ENCODE results near the gene JCHAIN.

The JCHAIN gene

DNA sequence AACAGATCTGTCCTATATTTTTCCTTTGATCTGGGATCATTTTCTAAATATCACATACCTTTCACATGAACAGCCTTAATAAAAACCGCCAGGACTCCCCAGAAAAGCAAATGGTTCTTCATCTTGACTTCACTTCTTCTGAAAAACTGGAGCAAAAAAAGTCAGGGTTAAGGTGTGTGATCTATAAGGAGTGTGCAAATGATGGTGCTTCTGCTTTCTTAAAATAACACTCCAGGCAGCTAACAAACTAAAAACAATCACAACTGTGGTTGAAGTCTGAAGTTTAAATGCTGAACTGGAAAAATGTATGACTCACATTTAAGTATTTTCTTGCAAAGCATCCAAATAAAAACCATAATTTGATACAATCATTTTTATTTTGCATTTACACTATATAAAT lies at the start of gene JCHAIN:
Gene JCHAIN, minus strand, starts transcription at position 140 of the 400 bp plus-strand sequence. Its CDS starts 18 bp downstream, at position 122.
- Histone ChIP-seq H3K27me3 (ENCODE audit: insufficient read depth, insufficient read length) (no peaks in the 10 kb centered on the region), H3K4me3 (ENCODE audit: insufficient read length, low read depth) (no peak within 1 kb of the TSS), H3K9ac (ENCODE audit: insufficient read length, low read depth) (no peak within 1 kb of the TSS), H3K9me3 (ENCODE audit: insufficient read depth, low read length) (no peaks in the 10 kb centered on the region), H3K4me1 (ENCODE audit: insufficient read depth, insufficient read length) (no peaks in the 10 kb centered on the region), H3K36me3 (ENCODE audit: insufficient read depth, insufficient read length, low read length) (no peaks in the 10 kb centered on the region)
- no peak for DNase-seq (ENCODE audit: low read depth, low spot score)
- TF ChIP-seq SUZ12 (IDR thresholded peaks at IDR 0.05; ENCODE audit: extremely low read depth, insufficient read depth, insufficient read length) (no peak), YY1 (IDR thresholded peaks at IDR 0.05; ENCODE audit: insufficient read depth, insufficient read length) (no peak), ZNF274 (IDR thresholded peaks at IDR 0.05; ENCODE audit: low read depth, low read length) (no peak)

GRCh38 chr4:70715097-70715496 lies 48.8 kb upstream of the JCHAIN start:
- H3K27me3 ChIP-seq (ENCODE audit: insufficient read depth, insufficient read length), result no peaks in the 10 kb centered on the region
- H3K9me3 ChIP-seq (ENCODE audit: insufficient read depth, low read length), result no peaks in the 10 kb centered on the region
- no peaks in the 10 kb centered on the region for H3K36me3 ChIP-seq (ENCODE audit: insufficient read depth, insufficient read length, low read length)
- no peaks in the 10 kb centered on the region for H3K4me1 ChIP-seq (ENCODE audit: insufficient read depth, insufficient read length)
- no peak for TF ChIP-seq ZNF274 (IDR thresholded peaks at IDR 0.05; ENCODE audit: low read depth, low read length)
- no peak for TF ChIP-seq YY1 (IDR thresholded peaks at IDR 0.05; ENCODE audit: insufficient read depth, insufficient read length)
- TF ChIP-seq SUZ12 (IDR thresholded peaks at IDR 0.05; ENCODE audit: extremely low read depth, insufficient read depth, insufficient read length), result no peak
- no peak overlapping the region for H3K9ac ChIP-seq (ENCODE audit: insufficient read length, low read depth)
- no peak overlapping the region for H3K4me3 ChIP-seq (ENCODE audit: insufficient read length, low read depth)
- DNase-seq (ENCODE audit: low read depth, low spot score), result no peak

- H3K36me3 ChIP-seq (ENCODE audit: insufficient read depth, insufficient read length, low read length), result no peaks in the 10 kb centered on the region
- TF ChIP-seq ZNF274 (IDR thresholded peaks at IDR 0.05; ENCODE audit: low read depth, low read length) (no peak), YY1 (IDR thresholded peaks at IDR 0.05; ENCODE audit: insufficient read depth, insufficient read length) (no peak), SUZ12 (IDR thresholded peaks at IDR 0.05; ENCODE audit: extremely low read depth, insufficient read depth, insufficient read length) (no peak)
- H3K4me3 ChIP-seq (ENCODE audit: insufficient read length, low read depth), result no peak overlapping the region
- no peaks in the 10 kb centered on the region for H3K9me3 ChIP-seq (ENCODE audit: insufficient read depth, low read length)
- no peak for DNase-seq (ENCODE audit: low read depth, low spot score)
- no peaks in the 10 kb centered on the region for H3K27me3 ChIP-seq (ENCODE audit: insufficient read depth, insufficient read length)
- no peaks in the 10 kb centered on the region for H3K4me1 ChIP-seq (ENCODE audit: insufficient read depth, insufficient read length)
- no peak overlapping the region for H3K9ac ChIP-seq (ENCODE audit: insufficient read length, low read depth)
Measured at GRCh38 chr4:70714079-70714887, 48.0 kb upstream of the JCHAIN start.

DNA sequence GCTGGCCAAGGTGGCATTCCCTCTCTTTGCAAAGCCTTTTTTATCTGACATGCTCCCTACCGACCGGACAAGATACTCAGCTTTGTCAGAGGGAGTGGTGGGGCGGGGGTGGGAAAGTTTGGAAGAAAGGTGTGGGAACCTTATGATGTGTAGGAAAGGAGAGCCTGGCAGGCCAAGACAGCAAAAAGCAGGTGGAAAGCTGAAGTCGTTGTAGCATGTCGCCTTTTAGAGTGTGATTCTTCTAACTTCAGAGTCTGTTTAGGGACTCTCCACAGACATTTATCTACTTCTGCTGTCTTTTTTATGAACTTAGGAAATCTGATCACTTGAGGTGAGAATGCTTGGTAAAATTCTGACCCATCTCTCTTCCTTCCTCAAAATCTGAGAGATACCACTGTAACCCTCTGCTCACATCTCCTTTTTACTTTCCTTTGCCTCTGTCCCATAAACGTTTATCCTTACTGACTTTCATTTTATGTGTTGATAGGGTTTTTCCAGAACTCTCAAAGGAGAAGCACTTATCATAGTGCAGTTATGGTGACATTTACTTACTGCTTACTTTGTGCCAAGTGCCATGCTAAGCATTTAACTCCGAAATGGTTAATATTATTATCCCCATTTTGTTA lies 47.3 kb upstream of the JCHAIN start:
- no peak for DNase-seq (ENCODE audit: low read depth, low spot score)
- no peak overlapping the region for H3K4me3 ChIP-seq (ENCODE audit: insufficient read length, low read depth)
- H3K27me3 ChIP-seq (ENCODE audit: insufficient read depth, insufficient read length), result no peaks in the 10 kb centered on the region
- H3K4me1 ChIP-seq (ENCODE audit: insufficient read depth, insufficient read length), result no peaks in the 10 kb centered on the region
- H3K9ac ChIP-seq (ENCODE audit: insufficient read length, low read depth), result no peak overlapping the region
- H3K9me3 ChIP-seq (ENCODE audit: insufficient read depth, low read length), result no peaks in the 10 kb centered on the region
- no peaks in the 10 kb centered on the region for H3K36me3 ChIP-seq (ENCODE audit: insufficient read depth, insufficient read length, low read length)
- no peak for TF ChIP-seq SUZ12 (IDR thresholded peaks at IDR 0.05; ENCODE audit: extremely low read depth, insufficient read depth, insufficient read length)
- no peak for TF ChIP-seq YY1 (IDR thresholded peaks at IDR 0.05; ENCODE audit: insufficient read depth, insufficient read length)
- no peak for TF ChIP-seq ZNF274 (IDR thresholded peaks at IDR 0.05; ENCODE audit: low read depth, low read length)

GRCh38 chr4:70712604-70713452 lies 46.5 kb upstream of the JCHAIN start:
- no peaks in the 10 kb centered on the region for H3K4me1 ChIP-seq (ENCODE audit: insufficient read depth, insufficient read length)
- no peak overlapping the region for H3K9ac ChIP-seq (ENCODE audit: insufficient read length, low read depth)
- H3K4me3 ChIP-seq (ENCODE audit: insufficient read length, low read depth), result no peak overlapping the region

DNA sequence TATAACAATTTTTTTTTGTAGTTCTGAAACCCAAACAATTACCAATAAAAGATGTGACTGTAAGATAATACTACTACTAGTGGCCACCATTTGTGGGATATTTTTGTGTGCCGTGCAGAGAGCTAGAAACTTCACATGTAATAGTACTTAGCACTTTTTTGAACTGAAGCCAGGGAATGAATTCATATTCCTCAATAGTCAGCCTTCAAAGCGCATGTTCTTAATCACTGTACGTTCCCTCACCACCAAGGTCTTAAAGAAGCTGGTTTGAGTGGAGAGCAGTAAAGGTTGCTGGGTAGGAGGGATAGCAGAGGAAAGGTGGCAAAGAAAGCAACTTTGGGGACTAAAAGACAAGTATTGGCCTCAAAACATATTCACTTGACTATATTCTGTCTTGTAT lies 45.8 kb upstream of the JCHAIN start:
- TF ChIP-seq SUZ12 (IDR thresholded peaks at IDR 0.05; ENCODE audit: extremely low read depth, insufficient read depth, insufficient read length) (no peak), ZNF274 (IDR thresholded peaks at IDR 0.05; ENCODE audit: low read depth, low read length) (no peak), YY1 (IDR thresholded peaks at IDR 0.05; ENCODE audit: insufficient read depth, insufficient read length) (no peak)
- Histone ChIP-seq H3K36me3 (ENCODE audit: insufficient read depth, insufficient read length, low read length) (no peaks in the 10 kb centered on the region), H3K4me3 (ENCODE audit: insufficient read length, low read depth) (no peak overlapping the region)

More at GRCh38 chr4:70712604-70713452, 46.5 kb upstream of the JCHAIN start:
- no peak for TF ChIP-seq YY1 (IDR thresholded peaks at IDR 0.05; ENCODE audit: insufficient read depth, insufficient read length)
- TF ChIP-seq ZNF274 (IDR thresholded peaks at IDR 0.05; ENCODE audit: low read depth, low read length), result no peak
- no peak for TF ChIP-seq SUZ12 (IDR thresholded peaks at IDR 0.05; ENCODE audit: extremely low read depth, insufficient read depth, insufficient read length)
- Histone ChIP-seq H3K36me3 (ENCODE audit: insufficient read depth, insufficient read length, low read length) (no peaks in the 10 kb centered on the region), H3K9me3 (ENCODE audit: insufficient read depth, low read length) (no peaks in the 10 kb centered on the region), H3K27me3 (ENCODE audit: insufficient read depth, insufficient read length) (no peaks in the 10 kb centered on the region)
- no peak for DNase-seq (ENCODE audit: low read depth, low spot score)

More for the DNA sequence above, 45.8 kb upstream of the JCHAIN start:
- no peak for DNase-seq (ENCODE audit: low read depth, low spot score)
- Histone ChIP-seq H3K4me1 (ENCODE audit: insufficient read depth, insufficient read length) (no peaks in the 10 kb centered on the region), H3K27me3 (ENCODE audit: insufficient read depth, insufficient read length) (no peaks in the 10 kb centered on the region), H3K9ac (ENCODE audit: insufficient read length, low read depth) (no peak overlapping the region), H3K9me3 (ENCODE audit: insufficient read depth, low read length) (no peaks in the 10 kb centered on the region)
